Right lobe of liver (tissue), 4 donors: ENCODE measurements around the gene PTN.

ENCODE experiments used
- CTCF ChIP-seq, 4 donors: fragments of 200-600 bp in 3 of 4; fragments of 450-650 bp in 1 of 4; IDR thresholded peaks; one replicate each; pipeline versions ENCODE4 v1.5.1 to v1.8.0; 2016 to 2022; ENCODE audit warnings: antibody characterized with exemption in 4 of 4, mild to moderate bottlenecking in 2 of 4
- POLR2A ChIP-seq: fragments of 450-650 bp; IDR thresholded peaks from one replicate; pipeline ENCODE4 v1.6.1; 2017; ENCODE audit warnings: antibody characterized with exemption, mild to moderate bottlenecking
- donor health status: DM: no; HTN: no; CAD: no.
- donor health status: DM: no; HTN: no; CAD: no.
- donor health status: DM: no; HTN: yes; CAD: no.

- TF ChIP-seq CTCF (IDR thresholded peaks at IDR 0.05): no peak
- no peak for TF ChIP-seq POLR2A
Observed at GRCh38 chr7:137305901-137306621, 37.5 kb downstream of the PTN start.
